Mucosa of descending colon (tissue), 3 donors: ENCODE results near the gene PTPRM. TPM values are rescaled to one million over a fixed set of nuclear protein-coding genes. Genes with fewer than 3 reads are reported as not detected.

Source experiments
- ATAC-seq: fragments of 200-7000 bp; cut with Tn5 transposase; one replicate; pipeline ENCODE4 v1.9.1; 2020; ENCODE audit warnings: mild to moderate bottlenecking, moderate library complexity
- DNase-seq, 3 donors: peaks; one replicate each; pipeline ENCODE4 v3.0.0-alpha.2; 2020
- H3K36me3 ChIP-seq: fragments of 200-600 bp; one replicate; pipeline ENCODE4 v1.8.0; 2021; ENCODE audit warnings: low read depth, mild to moderate bottlenecking
- H3K4me1 ChIP-seq: fragments of 200-600 bp; one replicate; pipeline ENCODE4 v1.8.0; 2021; ENCODE audit warnings: low read depth, mild to moderate bottlenecking
- H3K4me3 ChIP-seq: fragments of 200-600 bp; one replicate; pipeline ENCODE4 v1.8.0; 2021; ENCODE audit warnings: mild to moderate bottlenecking
- H3K9me3 ChIP-seq: fragments of 200-600 bp; one replicate; pipeline ENCODE4 v1.8.0; 2021; ENCODE audit warnings: mild to moderate bottlenecking
- intact Hi-C, 2 donors: fragments of 100-400 bp; cut with DNase I in 1 of 2; cut with micrococcal nuclease in 1 of 2; formaldehyde crosslinking; loops; one replicate each; pipeline versions ENCODE4 v1.11.0 to v1.11.1; 2022; cut with DNase I, micrococcal nuclease
- total RNA-seq, 3 donors: library from RNA; stranded (reverse); fragmentation: NEBNext Ultra II Directional in 2 of 3; extraction: Animal tissue kit (Norgen Biotek cat#: 25700) in 2 of 3; gene quantifications; one replicate each; pipeline versions ENCODE4 v1.2.1 to v1.2.4, GENCODE V29; 2021 to 2023
- TF ChIP-seq, protein P1 (sequence below): fragments of 200-600 bp; IDR thresholded peaks from one replicate; pipeline ENCODE4 v1.8.0; 2022; ENCODE audit warnings: antibody characterized with exemption, mild to moderate bottlenecking
- donor health status: DM: no; HTN: no; CAD: no; lungs with moderate emphysema.
- donor health status: DM: no; HTN: no; CAD: no.
- donor health status: DM: no; HTN: yes; CAD: no.

PTPRM gene
- total RNA-seq, 3 donors from 2014 or later, result 15.3 to 41.1 (median 19.6) TPM

DNA sequence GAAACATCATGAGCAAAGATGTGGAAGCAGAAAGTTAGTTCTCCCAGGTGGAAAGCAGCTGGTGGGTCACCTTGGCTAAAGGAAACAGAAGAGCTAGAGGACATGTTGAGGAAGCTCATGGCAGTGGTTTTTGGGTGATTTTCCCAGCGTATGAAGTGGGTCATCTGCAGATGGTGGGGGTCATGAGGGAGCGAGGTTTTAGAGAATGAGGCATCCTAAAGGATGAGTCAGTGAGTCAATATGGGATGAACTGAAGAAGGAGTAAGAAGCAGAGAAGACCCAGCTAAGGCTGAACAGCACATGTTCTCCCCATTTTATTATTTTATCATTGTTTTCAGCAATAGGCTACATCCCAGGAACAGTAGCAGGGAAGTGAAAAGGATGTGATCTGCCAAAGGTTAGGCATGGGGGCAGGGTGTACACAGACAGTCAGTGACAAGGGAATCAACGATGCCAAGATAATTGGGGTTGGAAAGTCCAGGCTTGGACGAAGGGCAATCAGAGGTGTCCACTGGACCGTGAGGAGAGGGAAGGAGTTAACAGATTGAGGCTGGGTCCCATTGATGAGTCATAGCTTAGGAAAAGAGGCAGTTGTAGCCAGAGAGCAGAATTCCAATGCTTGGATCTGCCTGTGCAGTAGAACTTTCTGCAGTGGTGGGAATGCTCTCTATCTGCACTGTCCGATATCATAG, 752.8 kb downstream of the PTPRM start:
- ATAC-seq (no peak), DNase-seq (no peak)
- intact Hi-C loops, result no loop called here
- H3K4me1 ChIP-seq, result no peaks in the 10 kb centered on the region
- TF ChIP-seq, protein P1, sequence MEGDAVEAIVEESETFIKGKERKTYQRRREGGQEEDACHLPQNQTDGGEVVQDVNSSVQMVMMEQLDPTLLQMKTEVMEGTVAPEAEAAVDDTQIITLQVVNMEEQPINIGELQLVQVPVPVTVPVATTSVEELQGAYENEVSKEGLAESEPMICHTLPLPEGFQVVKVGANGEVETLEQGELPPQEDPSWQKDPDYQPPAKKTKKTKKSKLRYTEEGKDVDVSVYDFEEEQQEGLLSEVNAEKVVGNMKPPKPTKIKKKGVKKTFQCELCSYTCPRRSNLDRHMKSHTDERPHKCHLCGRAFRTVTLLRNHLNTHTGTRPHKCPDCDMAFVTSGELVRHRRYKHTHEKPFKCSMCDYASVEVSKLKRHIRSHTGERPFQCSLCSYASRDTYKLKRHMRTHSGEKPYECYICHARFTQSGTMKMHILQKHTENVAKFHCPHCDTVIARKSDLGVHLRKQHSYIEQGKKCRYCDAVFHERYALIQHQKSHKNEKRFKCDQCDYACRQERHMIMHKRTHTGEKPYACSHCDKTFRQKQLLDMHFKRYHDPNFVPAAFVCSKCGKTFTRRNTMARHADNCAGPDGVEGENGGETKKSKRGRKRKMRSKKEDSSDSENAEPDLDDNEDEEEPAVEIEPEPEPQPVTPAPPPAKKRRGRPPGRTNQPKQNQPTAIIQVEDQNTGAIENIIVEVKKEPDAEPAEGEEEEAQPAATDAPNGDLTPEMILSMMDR, result no peak
- H3K9me3 ChIP-seq, result no peaks in the 10 kb centered on the region
- no peaks in the 10 kb centered on the region for H3K36me3 ChIP-seq
- H3K4me3 ChIP-seq, result no peak overlapping the region

- Histone ChIP-seq H3K36me3 (no peaks in the 10 kb centered on the region), H3K4me1 (no peaks in the 10 kb centered on the region), H3K4me3 (no peak overlapping the region), H3K9me3 (no peaks in the 10 kb centered on the region)
- DNase-seq, result no peak
- intact Hi-C loops, result no loop called here
- TF ChIP-seq, protein P1, result no peak
- ATAC-seq, result no peak
These were observed 755.4 kb downstream of the PTPRM start for GRCh38 chr18:8322486-8322885.

DNA sequence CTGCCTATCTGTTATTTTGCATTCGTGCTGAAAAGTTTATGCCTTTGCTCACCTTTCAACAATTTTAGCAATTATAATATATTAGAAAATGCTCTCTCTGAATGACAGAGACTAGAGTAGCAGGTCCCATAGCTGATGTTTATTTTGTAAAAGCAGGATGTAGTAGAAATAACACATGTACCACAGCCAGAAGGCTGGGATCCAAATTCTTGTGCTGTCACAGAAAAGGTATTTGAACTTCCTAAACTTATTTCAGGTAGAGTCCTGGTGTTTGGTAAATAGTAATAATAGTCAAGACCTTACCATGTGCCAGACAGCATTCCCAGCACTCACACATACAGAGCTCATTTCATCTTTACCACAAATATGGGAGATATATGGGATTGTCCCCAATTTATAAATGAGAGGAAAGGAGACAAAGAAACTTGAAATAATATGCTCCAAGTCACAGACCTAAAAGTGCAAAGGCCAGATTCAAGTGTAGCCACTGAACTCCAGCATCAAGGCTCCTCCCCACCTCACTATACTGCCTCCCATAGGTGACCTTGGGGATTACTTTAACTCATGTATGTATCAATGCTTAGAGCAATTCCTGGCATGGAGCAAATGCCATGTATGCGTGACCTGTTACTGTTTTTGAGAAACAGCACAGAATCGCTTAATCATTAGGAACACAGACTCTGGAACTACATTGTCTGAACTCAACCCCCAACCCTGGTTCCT, 757.4 kb downstream of the PTPRM start:
- ATAC-seq, result no peak
- intact Hi-C loops, result no loop called here
- H3K4me3 ChIP-seq, result no peak overlapping the region
- no peaks in the 10 kb centered on the region for H3K4me1 ChIP-seq
- H3K36me3 ChIP-seq, result no peaks in the 10 kb centered on the region
- no peaks in the 10 kb centered on the region for H3K9me3 ChIP-seq
- DNase-seq, result no peak
- TF ChIP-seq, protein P1, result no peak

- ATAC-seq, result no peak
- DNase-seq, result no peak
- Histone ChIP-seq H3K36me3 (no peaks in the 10 kb centered on the region), H3K9me3 (no peaks in the 10 kb centered on the region), H3K4me3 (no peak overlapping the region), H3K4me1 (no peaks in the 10 kb centered on the region)
- TF ChIP-seq, protein P1, result no peak
- intact Hi-C loops, result no loop called here
These were observed 759.8 kb downstream of the PTPRM start for GRCh38 chr18:8326763-8327394.

GRCh38 chr18:8328126-8328525, 761.0 kb downstream of the PTPRM start:
- ATAC-seq (no peak), DNase-seq (no peak)
- TF ChIP-seq, protein P1, result no peak
- no peak overlapping the region for H3K4me3 ChIP-seq
- no peaks in the 10 kb centered on the region for H3K36me3 ChIP-seq
- intact Hi-C loops, result no loop called here
- H3K9me3 ChIP-seq, result no peaks in the 10 kb centered on the region
- no peaks in the 10 kb centered on the region for H3K4me1 ChIP-seq
